Suppressor macrophage (primary cell): ENCODE data around the gene PLVAP.

Experiments
- DNase-seq, 4 experiments: peaks; one replicate each; pipeline ENCODE4 v3.0.0-alpha.2; 2020 to 2022

Gene PLVAP

DNA sequence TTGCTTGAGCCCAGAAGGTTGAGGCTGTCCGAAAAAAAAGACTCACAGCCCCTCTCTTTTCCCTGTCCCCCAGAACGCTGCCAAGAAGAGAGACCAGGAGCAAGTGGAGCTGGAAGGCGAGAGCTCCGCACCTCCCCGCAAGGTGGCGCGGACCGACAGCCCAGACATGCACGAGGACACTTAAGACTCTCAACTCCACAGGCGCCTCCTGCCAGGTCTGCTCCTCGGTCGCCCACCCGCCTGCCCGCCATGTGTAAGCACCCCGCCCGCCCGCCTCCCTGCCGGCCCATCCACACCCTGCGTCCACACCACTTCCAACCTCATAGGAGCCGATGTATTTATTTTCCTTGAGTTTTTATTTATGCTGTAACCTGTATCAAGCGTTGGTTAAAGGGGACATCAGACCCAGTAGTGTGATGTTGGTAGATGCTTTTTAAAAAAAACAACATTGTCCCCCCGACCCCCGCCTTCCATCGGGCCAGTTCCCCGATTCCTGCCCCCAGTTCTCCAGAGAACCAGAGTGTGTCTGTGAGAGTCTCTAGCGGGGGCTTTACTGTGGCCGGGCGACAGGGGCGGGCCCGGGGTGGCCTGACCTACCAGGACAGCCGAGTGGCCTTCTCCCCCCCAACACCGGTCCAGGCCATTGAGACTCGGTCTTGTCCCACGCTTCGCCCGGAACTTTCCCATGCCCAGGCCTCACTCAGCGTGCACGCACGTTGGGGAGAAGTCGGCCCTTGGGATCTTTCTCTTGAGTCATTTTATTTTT lies 57.5 kb downstream of the PLVAP start:
- DNase-seq = no peak

DNA sequence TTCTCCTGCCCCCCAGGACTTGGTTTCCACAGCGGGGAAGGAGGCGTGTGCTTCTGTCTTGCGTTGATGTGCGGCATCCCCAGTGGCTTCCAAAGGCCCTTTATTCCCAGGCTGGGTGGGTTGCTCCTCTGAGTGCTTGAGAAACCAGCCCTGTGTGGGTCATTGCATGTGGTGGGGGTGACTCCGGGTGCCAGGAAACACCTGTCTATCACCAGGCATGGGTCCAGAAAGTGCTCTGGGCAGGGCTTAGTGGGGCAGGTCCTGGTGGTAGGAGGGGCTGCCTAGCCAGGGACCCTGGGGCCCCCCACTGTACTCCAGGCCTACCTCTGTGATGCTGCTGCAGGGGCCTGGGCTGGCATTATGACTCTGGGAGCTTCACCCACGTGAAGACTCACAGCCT lies 58.2 kb downstream of the PLVAP start:
- no peak for DNase-seq

DNA sequence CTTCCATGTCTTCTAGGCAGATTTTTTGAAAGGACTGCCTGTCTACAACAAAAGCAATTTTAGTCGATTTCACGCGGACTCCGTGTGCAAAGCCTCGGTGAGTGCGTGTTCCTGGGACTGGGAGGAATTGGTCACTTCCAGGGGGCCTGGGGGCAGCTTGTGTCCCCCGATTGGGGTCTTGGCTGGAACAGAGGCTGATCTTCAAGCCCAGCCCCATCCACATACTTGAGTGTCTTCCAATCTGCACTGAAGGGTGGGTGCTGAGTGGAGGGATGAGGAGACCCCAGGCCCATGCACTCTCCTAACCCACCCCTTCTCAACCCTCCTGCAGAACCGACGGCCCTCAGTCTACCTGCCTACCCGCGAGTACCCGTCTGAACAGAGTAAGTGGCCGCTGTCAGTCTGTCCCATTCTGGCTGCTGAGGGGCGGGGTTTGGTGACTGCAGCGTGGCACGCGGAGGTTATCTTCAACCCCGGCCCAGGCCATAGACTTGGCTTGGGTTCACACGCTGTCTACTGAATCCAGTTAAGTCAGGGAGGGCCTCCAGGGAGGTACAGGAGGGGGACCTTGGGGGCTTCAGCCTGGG lies 63.0 kb downstream of the PLVAP start:
- no peak for DNase-seq

DNA sequence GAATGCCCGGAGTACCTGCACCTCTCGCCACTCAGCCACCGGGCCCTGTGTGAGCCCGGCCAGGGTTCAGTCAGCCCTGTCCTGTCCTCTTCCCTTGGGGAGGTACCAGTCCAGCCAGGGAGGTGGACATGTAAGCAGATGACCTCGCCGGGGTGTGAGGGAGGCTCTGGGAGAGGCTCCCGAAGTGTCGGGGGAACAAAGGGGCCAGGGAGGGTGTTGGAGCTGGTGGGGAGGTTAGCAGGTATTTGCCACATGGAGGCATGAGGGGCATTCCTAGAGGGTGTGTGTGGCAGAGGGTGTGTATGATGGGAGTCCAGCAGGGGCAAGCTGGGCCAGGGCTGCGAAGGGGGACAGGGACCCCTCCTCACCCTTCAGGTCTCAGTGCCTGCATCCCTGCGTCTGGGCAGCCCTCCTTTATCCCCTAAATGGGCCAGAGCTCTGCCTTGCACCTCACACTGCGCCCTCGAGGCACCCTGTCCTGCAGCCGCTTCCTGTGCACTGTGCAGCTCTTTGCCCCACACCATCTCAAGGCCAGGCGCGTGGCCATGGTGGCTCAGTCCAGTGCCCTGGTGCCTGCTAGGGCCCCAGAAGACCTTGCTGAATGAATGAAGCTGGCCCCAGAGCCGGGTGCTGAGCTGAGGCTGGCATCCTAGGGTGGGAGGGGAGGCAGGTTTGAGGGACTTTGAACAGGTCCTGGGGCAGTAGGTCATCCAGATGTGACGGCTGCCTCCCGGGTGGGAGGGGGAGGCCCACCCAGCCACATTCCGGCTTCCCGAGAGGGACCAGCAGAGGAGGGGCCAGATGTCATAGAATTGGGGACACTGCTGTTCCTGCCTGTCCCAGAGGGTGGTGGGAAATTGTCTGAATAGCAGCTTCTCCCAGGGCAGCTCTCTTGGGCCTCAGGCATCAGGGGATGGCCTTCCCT lies 64.7 kb downstream of the PLVAP start:
- no peak for DNase-seq

DNA sequence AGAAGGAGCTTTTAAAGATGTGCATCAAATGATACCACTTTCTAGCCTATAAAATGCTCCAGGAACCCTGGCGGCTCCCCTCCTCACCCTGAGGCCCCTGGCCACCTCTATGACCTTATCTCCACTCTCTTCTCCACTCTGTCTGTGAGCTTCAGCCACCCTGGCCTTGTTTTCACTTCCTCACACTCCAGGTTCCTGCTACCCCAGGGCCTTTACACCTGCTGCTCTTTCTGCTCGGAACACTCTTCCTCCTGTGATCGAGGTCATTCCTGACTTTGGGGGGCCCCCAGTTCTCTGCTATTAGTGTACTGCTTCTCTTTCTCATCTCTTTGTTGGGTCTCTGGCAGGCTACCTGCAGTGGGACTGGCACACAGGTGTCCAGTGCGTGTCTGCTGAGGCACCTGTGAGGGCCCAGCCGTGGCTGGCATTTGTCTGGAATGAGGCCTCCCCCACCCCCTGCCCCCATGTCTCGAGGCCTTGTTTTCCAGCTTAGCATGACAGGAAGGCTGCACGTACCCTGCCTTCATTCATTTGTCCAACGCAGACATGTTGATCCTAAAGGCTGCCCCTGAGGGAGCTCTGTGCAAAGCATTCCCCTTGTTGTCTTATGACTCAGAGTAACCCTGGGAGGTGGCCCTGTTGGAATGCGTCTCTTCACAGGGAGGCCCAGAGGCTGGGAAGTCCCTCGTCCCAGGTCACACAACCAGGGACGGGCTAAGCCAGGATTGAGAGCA lies 65.5 kb downstream of the PLVAP start:
- DNase-seq = no peak

DNA sequence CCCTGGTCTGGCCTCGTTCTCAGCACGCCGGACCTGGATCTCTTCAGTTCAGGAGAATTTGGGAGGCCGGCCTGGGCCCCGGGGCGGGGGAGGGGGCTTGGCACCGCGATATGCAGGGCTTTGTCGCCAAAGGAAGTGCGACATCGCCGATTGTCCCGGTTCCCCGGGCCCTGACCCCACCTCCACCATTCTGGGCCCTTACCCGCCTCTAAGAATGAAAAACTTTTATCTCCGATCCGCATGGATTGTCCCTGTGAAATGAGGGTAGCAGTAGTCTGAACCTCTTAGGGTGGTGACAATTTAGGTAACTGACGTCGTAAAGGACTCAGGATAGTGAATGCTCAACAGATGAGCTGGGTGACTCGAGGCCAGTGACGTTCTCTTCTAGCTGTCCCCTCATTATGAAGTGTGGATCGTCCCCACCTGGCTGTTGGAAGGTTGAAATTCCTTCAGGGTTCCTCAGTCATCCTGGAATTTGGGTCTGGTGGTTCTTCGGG lies 67.1 kb downstream of the PLVAP start:
- peak in 1 of 4 experiments; percentile 35 for DNase-seq

DNA sequence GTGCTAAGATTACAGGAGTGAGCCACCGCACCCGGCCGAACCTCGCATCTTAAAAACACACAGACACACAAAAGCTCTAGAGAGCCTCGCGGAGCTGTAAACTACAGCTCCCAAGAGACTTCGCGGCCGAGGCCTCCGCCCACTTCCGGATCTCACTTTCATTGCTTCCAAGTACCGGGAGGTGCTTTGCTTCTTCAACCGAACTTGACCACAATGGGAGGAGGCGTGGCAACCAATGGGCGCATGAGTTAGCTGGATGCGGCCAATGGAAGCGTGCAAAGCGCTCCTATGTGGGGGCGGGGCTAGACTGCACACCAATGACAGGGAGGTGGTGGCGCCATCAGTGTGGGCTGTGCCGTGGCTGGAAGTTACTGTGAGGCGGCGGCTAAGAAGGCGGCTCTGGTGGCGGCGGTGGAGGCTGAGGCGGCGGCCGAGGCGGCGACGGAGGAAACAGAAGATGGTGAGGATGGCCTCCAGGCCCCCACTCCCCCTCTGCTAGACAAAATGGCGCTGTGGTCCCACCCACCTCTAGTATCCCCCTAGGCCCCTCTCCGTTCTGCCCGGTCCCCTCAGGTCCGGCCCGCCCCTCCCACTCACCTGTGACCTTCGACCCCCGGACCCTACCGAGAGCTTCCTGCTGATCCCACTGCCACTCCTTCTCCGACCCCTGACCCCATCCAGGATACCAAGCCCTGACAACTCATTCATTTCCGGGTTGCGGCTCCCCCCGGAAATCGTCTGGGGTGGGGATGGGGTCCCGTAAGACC lies 67.8 kb downstream of the PLVAP start, which contains the start of gene DDA1:
TSS of gene DDA1 (plus strand) at position 366 of the 767 bp plus-strand sequence. CDS start at position 458, 92 bp downstream.
- peak; percentile 99 to 100 (median 100) for DNase-seq

DNA sequence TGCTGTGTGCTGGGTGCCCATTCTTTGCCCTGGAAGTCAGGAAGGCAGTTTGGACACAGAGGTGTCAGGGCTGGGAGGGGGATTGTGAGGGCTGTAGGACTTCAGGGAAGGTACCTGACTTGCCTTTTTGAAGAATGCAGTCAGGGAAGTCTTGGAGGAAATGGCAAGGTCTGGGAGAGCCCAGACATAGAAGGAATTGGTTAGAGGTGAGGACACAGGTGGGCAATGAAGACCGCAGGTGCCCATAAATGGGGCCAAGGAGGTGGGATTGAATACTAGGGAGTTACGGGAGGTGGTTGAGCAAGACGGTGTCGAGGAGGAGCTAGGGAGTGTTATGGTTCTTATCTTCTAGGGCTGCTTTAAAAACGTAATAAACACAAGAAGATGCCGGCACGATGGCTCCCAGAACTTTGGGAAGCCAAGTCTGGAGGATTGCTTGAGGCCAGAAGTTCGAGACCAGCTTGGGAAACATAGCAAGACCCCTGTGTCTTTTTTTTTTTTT lies 69.2 kb downstream of the PLVAP start:
- no peak for DNase-seq

DNA sequence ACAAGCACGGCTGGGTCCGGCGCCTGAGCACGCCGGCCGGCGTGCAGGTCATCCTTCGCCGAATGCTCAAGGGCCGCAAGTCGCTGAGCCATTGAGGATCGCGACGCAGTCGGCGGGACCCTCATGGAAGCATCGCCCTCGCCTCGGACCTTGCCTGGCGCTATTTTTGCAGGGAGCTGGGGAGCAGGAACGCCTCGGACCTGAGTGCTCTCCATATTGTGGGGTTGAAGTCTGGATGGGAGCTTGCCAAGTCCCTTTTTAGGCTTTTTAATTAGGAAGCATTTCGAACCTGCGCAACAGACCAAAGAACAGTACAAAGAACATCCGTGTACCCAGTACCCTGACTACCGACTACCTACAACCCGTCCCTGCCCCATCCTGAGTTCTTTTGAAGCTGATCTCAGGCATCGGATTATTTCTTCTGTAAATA lies 70.8 kb downstream of the PLVAP start:
- no peak for DNase-seq

DNA sequence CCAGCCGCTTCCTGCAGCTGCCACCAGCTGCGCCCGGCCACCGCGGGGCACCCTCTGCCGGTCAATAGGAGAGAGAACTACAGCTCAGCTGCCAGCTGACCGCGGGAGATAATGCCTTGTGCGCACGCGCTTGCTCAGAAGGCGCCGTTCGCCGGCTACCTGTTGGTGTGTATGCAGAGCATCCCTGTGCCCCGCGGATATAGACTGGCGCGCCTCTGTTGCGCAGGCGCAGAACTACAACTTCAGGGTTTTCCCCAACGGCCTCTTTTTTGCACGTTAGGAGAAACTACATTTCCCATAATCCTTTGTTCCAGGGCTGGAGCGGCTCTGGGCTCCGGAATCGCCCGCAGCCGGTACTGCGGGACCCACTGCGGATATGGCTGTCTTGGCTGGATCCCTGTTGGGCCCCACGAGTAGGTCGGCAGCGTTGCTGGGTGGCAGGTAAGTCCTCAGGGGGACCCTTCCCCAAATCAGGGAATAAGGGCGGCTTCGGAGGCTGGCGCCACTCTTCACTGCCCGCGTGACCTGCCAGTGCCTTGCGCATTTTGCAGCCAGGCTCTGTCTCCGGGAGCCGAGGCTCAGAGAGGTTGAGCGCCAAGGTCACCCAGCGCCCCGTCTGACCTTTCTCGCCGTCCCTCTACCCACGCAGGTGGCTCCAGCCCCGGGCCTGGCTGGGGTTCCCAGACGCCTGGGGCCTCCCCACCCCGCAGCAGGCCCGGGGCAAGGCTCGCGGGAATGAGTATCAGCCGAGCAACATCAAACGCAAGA lies 71.4 kb downstream of the PLVAP start, which contains the start of gene MRPL34:
TSS of gene MRPL34 (plus strand) at position 356 of the 768 bp plus-strand sequence. CDS start at position 377, 21 bp downstream.
- peak; percentile 99 for DNase-seq

DNA sequence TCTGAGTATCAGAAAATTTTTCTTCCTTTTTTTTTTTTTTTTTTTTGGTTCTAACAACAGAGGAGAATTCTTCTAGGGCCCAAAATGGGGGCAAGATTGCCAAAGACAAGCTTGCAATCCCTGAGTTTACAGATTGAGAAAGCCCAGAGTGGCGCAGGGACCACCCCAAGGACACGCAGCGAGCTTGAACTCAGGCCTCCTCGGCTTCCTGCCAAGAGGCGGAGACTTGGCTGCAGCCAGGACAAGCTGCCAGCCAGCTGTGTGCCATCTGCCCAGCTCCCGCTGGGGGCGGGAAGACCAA lies 72.0 kb downstream of the PLVAP start:
- DNase-seq = no peak

DNA sequence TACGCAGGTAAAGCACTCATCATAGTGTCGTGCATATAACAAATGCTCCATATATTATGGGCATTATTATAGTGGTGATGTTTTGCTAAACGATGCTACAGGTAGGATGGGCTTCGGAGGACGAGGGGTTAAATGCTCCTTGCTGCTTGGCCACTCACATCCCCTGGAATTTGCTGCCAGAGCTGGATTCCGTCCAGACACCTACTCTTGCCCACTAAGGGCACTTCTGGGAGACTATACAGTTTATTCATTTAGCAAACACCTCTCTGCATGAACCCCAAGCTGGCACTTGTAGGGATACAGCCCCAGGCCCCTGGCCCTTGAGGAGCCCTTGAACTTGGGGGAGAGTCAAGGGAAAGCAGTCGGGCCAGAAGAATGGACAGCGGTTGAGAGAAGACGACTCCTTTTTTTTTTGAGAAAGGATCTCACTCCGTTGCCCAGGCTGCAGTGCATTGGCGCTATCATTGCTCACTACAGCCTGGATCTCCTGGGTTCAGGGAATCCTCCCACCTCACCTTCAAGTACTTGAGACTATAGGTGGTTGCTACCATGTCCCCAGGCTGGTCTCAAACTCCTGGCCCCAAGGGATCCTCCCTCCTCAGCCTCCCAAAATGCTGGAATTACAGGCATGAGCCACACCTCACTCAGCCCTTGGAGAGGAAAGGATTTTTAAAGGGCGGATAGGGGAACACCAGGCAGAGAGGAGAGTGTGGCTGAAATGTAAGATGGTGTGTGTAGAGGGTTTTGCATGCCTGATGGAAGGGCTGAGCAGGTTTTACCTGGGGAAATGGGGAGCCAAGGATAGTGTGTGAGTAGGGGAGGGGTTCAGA lies 72.5 kb downstream of the PLVAP start:
- DNase-seq = no peak

DNA sequence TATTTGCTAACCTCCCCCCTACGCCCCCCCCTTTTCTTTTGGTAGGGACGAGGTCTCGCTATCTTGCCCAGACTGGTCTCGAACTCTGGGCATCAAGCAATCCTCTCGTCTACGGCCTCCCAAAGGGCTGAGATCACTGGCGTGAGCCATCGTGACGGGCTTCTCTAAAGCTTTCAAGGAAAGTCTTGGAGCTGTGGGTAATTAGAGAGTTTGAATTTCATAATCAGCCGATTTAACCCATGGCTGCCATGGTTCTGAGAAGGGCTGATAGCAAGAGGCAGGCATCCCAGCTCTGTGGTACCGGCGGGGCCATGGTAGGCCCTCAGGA lies 73.2 kb downstream of the PLVAP start:
- DNase-seq = no peak

DNA sequence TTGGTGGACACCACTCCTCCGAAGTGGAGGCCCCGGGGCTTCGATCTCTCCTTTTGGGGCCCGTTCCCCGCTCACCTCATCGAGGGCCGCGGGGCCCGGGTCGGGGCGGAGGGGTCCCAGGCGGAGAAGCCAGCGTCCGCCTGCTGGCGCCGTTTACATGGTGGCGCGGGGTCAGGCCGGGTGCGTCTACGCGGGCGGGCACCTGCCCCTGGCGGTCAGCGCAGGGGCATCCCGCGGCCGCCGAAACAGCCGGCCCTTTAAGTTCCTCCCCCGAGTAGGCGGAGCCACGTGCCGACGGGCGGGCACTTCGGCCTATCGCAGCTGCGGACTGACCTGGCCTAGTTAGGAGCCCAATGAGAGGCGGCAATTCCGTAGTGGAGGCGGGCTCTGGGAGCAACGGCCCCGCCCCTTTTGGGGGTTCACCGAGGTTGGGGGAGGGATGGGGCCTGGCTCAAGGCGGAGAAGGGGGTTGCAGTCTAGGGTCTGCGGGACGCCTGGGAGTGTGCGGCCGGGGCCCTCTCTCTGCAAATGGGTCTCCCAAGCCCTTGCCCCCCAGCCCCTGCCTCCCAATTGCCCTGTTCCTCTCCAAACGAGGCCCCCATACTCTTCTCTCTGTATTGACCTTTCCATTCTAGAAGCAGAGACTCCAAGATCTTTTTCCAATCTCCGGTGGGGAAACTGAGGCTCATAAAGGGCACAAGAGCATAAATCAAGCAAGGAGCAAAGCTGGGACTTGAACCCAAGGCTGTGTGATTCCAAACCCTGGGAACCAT lies 73.8 kb downstream of the PLVAP start, which contains the start of gene ABHD8:
TSS of gene ABHD8 (minus strand) at position 259 of the 773 bp plus-strand sequence. CDS start 1,809 bp downstream, outside the sequence.
- peak; percentile 97 to 99 (median 98) for DNase-seq

DNA sequence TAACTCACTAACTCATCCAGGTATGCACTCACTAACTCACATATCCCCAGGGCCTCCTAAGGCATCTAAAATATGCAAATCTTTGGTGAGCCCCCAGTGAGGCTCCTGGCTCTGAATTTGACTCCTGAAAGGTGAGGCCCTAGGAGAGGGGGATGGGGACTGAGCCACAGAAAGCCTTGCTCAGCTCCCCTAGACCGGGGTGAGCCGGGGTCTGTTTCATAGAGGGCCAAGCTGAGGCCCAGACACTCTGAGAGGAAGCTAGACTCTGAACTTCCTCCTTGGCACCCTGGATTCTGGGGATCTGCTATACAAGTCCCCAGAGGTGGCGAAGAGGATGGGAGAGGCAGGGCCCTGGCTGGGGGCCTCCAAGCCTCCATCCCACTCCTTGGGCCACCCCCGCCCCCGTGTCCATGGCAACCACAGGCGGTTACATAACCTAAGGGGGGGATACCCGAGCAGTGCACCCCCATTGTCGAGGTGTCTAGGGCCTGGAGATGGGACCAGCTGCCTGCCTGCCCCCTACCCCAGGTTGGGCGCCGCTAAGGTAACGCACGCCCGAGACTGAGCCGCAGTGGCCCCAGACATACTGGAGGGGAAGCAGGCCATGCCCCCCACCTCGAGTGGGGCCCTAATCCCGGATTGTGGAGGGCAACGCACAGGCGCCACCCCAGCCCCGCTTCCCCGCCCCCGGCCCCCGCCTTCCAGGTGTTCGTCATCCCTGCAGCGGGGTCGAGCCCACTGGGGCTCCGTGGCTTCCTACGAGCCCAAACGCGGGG lies 74.6 kb downstream of the PLVAP start:
- peak; percentile 60 to 79 (median 74) for DNase-seq
